GM19452 (cell line): ENCODE data around the gene SLC7A4.
"Not testable (repeated sequence)": the region's sequence is repeated elsewhere in the genome, so short reads cannot be mapped to it uniquely, and the experiment has no call there.

Experiments used
- ATAC-seq: cut with Tn5 transposase; IDR thresholded peaks from one replicate; pipeline ENCODE4 v1.9.1; 2021; ENCODE audit not compliant: unreplicated experiment

The SLC7A4 gene, protein sequence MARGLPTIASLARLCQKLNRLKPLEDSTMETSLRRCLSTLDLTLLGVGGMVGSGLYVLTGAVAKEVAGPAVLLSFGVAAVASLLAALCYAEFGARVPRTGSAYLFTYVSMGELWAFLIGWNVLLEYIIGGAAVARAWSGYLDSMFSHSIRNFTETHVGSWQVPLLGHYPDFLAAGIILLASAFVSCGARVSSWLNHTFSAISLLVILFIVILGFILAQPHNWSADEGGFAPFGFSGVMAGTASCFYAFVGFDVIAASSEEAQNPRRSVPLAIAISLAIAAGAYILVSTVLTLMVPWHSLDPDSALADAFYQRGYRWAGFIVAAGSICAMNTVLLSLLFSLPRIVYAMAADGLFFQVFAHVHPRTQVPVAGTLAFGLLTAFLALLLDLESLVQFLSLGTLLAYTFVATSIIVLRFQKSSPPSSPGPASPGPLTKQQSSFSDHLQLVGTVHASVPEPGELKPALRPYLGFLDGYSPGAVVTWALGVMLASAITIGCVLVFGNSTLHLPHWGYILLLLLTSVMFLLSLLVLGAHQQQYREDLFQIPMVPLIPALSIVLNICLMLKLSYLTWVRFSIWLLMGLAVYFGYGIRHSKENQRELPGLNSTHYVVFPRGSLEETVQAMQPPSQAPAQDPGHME

DNA sequence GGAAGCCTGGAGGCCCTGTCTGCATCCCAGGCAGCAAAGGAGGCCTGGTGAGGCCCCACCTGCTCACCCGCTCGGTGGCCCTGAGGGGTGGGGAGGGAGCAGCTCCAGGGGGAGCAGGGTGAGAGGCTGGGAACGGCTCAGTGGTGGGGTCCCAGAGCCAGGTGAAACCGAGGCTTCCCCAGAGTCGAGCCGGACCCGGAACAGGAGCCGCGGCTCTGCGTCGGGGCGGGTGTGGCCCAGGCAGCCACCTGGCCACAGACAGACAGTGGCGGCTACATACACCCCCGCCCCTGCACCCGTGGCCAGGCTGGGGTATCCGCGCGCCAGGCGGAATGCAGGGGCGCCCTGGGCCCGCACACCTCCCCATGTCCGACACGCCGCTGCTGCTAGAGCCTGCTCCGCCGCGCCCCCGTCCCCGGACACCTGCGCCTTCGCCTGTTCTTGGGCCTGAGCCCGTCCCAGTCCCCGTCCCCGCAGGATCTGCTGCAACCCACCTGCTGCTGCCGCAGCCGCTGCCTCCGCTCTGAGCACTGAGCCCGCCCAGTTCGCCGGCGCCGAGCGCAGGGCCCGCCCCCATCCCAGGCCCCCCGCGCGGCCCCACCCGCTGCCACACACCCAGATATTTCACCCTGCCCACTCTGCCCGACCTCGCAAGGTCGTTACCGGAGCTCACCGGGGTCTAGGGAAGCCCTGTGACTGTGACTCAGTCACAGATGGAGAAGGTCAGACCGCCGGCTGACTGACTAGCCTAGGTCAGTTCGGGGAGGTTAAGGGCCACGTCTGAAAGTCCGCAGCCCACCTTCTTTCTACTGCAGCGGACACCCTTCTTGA, at the start of gene SLC7A4:
Gene SLC7A4 (minus strand): TSS at position 525 of the 831 bp plus-strand sequence. CDS start 749 bp downstream, outside the sequence.
- no peak for ATAC-seq

DNA sequence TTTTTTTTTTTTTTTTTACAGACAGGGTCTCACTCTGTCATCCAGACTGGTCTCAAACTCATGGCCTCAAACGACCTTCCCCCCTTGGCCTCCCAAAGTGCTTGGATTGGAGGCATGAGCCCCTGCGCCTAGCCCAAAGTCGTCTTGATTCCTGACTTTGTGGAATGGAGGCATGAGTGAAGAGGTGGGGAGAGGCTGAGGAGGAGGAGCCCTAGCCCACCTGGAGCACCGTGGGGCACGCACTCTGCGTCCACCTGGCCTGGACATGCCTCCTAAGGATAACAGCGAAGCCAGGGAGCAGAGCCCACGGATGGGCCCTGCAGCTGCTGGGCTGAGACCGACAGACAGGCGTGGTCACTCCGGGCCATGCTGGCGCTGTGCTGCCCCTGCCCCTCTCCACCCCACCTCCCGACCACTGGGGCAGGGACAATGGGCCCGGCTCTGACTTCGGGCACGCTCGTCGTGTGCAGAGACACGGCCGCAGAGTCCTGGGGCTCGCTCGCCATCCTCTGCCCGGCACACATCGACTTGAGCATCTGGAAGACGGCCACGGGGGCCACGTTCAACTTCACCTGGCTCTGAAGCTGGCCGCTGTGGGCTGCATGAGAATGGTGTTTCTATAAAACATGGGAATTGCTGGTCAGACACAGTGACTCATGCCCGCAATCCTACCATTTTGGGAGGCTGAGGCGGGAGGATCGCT, 48.2 kb upstream of the SLC7A4 start:
- ATAC-seq = no peak

DNA sequence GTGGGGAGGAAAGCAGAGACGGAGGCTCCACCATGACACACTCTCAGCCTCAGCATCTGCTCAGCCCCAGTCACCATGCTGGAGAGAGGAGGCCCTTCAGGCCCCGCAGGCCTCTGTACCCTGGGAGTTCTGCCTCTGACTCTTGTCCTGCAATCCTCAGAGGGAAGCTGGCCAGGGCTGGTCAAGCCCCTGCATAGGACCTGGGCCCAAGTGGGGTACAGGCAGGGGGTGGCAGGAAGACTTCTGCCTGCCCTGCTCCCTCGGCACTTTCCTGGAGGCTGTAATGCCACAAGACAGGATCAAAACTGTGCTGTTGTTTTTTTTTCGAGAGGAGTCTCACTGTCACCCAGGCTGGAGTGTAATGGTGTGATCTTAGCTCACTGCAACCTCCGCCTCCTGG, 47.1 kb upstream of the SLC7A4 start:
- ATAC-seq = no peak

DNA sequence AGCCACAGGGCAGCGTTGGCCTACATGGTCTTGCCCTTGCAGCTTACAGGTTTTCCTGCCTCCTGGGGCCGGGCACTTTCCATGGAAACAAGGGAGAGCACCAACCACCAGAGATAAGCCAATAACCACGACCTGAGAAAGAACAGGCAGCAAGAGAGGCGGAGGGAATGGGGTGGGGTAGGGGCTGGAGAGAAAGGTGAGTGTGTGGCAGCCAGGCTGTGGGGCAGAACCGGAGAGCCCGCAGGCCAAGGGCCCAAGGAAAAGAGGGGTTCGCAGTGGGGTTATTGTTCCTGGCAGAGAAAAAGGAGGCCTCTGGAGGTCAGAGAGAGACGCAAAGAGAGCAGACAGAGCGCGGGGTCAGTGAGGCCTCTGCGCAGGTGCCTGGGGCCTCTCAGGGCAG, 46.6 kb upstream of the SLC7A4 start:
- ATAC-seq = no peak

DNA sequence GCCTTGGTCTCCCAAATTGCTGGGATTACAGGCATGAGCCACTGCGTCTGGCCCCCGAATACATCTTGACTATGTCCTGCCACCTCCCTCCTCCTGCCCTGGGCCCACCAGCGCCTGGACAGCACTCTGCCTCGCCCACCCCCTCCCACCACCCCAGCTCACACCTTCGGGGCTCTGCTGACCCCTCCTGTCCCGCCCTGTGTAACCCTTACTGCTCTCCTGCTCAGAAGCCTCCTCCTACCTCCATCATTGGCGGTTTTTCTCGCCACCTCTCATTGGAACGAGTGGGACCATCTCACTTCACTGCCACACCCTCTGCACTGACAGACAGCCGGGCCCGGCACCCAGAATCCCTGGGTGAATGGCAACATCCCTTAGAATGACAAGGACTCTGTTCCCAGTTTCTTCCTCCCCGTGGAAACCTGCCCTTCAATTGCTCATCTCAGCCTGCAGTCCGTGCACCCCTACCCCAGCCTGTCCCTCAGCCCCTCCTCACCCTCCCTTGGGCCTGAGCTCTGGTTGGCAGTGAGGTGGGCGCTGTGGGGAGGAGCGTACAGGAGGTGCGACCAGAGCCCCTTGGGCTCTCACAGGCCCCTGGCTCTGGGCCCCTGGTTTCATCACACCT, 45.6 kb upstream of the SLC7A4 start:
- ATAC-seq = no peak

DNA sequence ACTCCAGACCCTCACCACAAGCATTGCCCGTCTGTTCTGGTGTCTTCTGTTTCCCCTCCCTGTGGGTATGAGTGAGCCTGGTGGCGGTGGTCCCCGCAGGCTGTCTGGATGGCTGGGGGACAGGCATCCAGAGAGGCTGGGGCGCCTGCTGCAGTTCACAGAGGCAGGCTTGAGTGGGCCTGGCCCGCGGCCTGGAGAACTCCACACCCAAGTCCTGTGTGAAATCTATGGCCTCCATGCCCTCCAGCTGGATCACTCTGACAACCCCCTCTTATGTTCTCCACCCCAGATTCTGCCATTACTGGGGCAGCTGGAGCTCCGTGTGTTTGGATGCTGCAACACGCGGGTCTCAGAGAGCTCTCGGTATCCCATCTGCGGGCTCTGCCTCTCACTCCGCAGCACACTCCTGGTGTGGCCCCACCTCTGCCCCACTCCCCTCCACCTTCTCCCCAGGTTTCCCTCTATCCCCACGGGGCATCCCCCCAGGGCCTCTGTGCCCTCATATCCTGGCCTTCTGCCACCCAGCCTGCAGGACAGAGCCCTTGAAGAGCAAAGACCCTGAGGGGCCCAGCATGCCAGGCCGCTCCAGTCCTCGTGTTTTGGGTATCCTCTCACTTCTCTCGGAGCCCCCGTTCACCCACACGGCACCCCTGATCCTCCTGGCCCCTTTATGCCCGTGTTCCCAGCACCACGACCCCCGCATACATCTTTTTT, 44.7 kb upstream of the SLC7A4 start:
- no peak for ATAC-seq

DNA sequence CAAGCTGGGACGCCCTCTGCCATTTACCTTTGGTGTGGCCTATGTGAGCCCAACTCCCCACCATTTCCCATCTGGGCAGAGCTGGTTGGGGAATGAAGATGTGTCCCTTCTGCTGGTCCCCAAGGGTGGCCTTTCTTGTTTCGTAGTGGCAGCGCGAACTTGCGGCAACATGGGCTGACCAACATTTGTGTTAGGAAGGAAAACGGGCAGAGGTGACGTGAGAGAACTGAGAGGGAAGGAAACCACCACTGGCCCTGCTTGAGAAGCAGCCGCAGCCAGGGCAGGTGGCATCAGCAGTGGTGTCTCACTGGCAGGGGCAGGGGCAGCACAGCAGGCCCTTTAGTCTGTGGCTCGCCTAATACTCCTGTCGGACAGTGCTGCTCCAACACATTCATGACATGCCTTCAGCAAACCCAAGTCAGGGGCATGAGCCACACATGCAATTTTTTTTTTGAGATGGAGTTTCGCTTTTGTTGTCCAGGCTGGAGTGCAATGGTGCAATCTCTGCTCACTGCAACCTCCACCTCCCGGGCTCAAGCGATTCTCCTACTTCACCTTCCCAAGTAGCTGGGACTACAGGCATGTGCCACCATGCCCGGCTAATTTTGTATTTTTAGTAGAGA, 43.3 kb upstream of the SLC7A4 start:
- ATAC-seq = no peak

DNA sequence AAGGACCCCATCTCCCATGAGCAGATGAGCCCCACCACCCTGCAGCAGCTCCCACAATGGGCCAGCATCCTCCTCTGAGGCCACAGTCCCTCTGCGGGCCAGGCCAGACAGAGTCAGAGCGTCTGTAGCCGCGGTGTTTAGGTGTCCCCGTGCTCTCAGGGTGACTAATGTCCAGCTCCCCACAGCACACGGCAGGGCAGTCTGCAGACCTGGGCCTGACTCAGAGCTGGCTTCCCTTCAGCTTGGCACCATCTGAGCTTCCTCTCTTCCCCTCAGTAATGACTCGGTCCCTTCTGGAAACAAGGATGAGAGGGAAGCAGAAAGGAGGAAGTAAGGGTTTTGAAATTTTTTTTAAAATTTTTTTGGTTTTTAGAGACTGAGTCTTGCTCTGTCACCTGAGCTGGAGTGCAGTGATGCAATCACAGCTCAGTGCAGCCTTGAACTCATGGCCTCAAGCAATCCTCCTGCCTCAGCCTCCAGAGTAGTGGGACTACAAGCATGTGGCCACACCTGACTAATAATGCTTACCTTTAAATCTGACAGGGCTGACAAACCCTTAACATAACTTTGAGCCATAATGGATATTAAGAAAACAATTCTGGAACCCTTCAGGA, 41.8 kb upstream of the SLC7A4 start:
- ATAC-seq = no peak

DNA sequence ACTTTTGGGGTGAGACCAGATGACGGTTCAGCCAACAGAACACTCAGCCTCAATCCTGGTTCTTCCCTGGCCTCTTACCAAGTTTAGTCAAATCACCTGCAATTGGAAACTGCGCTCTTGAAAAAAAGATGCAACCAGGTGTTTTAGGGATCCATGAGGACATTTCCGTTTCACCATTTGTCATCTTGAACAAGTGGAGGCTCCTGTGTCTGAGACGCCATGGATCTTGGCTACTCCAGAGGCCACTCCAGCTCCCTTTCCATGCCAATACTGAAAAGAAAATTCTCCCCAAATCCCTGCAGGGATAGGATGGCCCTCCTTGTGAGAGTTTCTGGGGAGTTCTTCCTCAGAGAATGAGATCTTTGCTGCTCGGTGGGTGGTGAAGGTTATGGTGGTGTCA, 41.1 kb upstream of the SLC7A4 start:
- ATAC-seq = no peak

DNA sequence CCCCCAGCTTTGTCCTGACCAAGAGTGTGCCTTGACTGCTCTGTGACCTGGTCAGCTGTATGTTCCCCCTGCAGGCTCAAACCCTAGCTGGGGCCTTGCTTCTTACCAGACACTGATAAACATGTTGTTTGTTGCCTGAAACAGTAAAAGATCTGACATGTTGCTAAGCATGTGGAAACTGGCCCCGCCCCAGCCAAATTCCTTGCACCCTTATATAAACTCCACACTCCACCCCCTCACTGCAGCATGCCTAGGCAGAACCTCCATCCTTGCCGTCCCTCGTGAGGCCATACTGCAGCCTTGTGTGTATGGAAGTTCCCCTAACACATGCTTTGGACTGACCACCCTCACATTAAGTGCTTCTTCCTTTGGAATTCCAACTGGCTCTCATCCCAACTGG, 40.7 kb upstream of the SLC7A4 start:
- no peak for ATAC-seq

DNA sequence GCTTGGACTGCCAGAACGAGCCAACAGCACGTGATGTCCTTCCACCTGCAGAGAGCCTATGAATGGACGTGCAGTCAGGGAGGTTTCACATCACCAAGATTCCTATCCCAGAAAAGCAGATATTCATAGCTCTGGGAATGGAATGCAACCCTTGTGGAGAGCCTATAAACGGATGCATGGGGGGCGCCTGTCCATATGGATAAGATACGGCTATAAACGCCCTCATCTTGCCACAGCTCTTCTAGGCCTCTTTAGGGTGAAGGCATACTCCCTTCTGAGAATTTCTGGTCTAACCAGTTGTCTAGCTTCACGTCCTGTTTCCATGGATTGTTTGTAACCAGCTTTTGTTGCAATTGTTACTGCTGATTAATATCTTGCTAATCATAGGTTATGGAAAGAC, 39.4 kb upstream of the SLC7A4 start:
- not testable (repeated sequence) for ATAC-seq

DNA sequence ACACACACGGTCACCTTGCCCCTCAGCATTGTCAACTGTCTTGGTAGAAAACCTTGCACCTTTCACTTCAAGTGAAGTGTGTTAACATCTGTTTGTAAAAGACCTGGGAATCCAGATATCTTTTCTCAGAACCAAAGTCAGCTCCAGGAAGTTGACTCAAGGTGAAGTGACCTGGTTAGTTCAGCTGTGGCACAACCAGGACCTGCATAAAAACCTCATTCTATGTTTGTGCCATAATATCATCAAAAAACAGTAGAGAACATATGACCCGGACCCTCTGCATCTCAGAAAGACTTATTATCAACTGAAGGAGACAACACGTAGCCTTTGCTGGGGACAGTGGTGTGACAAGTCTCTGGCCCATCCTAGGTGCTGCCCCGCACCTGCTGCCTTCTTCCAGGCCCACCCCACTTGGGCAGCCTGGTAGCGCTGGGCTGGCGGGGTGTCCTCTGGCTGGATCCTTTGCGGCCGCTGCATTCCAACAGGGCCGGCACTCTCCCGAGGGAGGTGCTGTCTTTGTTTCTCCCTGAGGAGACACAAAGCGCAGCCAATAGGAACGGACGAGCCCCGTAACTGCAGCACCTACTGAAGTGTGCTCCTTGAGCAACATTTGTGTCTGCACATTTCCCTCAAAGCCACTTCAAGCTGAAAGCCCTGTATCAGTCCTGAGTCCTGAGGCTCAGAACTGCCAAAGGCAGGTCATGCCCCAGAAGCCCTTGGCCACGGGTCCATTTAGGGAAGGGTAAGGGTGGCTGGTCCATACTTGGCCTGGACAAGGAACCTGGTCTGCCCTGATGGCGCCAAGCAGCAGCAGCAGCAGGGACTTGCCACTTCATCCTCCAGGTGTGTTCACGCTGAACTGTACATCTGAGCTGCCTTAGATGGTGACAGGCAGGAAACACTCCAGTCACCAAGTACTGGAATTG, 38.6 kb upstream of the SLC7A4 start:
- ATAC-seq = no peak

DNA sequence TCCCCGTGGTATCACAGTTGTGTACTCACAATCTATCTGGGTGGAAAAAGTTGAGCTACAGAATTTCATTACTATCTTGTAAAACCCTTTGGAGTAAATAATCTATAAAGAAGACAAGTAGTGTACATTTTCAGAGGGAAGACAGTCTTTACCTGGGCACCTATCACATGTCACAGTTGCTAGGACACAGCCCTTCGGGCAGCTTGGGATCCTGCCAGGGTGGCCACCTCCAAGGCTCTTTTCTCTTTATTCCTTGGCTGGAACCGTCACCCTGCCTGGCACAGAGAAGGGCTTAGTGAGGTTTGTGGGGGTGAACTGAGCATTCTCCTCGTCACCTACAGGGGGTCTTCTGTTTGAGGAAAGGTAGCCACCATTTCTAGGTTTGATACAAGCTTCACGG, 37.0 kb upstream of the SLC7A4 start:
- ATAC-seq = no peak

DNA sequence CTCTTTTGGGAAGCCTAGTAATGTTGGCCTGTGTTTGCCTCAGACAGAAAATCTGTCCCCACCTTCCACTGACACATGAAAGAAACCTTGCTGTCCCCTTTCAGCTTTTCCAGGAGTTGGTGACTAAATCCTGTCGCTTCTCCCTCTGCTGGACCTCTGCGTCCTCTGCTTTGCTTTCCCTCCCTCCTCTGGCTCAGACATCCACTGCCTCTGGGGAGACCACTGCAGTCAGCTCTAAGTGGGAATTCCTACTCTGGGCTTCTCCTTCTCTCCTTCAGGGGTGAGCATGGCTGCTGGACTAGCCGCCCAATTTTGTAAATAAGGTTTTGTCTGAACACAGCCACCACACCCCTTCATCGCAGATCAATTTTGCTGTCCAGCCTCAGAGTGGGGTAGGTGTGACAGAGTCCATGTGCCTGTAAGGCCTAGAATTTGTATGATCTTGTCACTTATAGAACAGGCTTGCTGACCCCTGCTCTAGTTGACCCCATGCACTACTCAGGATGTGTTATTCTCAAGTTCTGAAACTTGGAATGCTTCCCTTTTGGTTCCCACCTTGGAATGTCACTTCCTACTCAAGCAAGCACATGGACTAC, 36.4 kb upstream of the SLC7A4 start:
- no peak for ATAC-seq

DNA sequence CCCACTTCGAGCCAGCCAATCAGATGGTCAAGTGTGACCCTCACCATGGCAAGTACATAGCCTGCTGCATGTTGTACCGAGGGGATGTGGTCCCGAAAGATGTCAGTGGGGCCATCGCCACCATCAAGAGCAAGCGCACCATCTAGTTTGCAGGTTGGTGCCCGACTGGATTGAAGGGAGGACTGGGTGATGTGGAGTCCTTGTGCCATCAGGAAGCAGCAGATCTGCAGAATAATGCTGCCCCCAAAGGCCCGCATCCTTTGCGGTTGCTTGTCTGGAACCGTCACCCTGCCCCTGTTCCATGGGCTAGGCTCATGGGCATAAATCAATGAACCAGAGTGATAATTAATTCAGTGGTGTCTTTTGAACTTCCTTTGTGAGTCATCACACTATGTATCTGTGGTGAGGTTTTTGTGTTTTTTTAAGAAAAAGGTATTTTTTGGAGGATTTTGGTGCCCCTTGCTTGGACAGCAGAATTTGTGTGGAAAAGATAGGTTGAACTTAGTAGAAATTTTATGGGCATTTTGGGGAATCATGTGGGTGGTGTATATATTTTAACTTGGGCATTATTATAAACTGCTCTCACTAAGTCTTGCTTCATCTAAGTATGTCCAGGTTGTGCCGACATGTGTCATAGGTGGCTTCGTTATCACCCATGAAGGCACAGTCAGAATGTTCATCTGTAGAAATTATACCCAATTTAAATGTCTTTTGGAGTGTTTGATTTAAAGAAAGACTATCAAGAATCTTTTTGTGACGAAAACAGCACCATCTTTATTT, 35.7 kb upstream of the SLC7A4 start:
- ATAC-seq = no peak

DNA sequence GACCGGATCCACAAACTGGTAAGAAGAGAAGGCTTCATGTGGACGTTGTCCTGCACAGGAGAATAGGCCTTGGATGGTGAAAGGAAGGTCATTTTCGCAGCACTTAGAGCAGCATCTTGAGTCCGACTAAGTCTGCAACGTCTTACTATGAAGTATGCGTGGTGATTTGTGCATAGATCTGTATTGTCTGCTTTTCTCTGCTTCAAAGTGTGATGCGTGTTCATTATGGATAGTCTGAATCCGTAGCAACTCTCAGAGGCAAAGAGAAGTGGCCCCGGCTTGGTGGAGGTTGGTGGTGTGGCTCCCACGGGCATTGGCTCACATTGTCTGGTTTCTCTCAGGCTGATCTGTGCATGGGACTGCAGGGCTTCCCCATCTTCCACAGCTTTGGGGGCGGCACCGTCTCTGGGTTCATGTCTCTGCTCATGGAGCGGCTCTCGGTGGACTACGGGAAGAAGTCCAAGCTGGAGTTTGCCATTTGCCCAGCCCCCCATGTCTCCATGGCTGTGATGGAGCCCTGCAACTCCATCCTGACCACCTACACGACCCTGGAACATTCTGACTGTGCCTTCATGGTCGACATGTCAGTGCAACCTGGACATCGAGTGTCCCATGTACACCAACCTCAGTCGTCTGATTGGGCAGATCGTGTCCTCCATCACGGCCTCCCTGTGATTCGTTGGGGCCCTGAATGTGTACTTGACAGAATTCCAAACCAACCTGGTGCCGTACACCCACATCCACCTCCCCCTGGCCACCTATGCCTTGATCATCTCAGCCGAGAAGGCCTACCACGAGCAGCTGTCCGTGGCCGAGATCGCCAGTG, 34.9 kb upstream of the SLC7A4 start:
- no peak for ATAC-seq
